ENCODE data around the gene PMF1.
"Not testable (repeated sequence)": the region's sequence is repeated elsewhere in the genome, so short reads cannot be mapped to it uniquely, and the experiment has no call there.

Gene PMF1

GRCh38 chr1:156176610-156177210 is 36.1 kb upstream of the PMF1 start:
- no peak for DNase-seq (ENCODE audit: low read depth)
- no peak for TF ChIP-seq CTCF (IDR thresholded peaks at IDR 0.05; ENCODE audit: low read depth, low read length, missing control alignments)
- H3K4me3 ChIP-seq (ENCODE audit: low read depth, low read length): no peak overlapping the region

GRCh38 chr1:156177919-156178654 is 34.7 kb upstream of the PMF1 start:
- H3K4me3 ChIP-seq (ENCODE audit: low read depth, low read length): no peak overlapping the region
- TF ChIP-seq CTCF (IDR thresholded peaks at IDR 0.05; ENCODE audit: low read depth, low read length, missing control alignments): no peak
- no peak for DNase-seq (ENCODE audit: low read depth)

GRCh38 chr1:156180471-156180870 is 32.3 kb upstream of the PMF1 start:
- TF ChIP-seq CTCF (IDR thresholded peaks at IDR 0.05; ENCODE audit: low read depth, low read length, missing control alignments): no peak
- no peak for DNase-seq (ENCODE audit: low read depth)
- H3K4me3 ChIP-seq (ENCODE audit: low read depth, low read length): no peak overlapping the region

GRCh38 chr1:156181391-156181924 is 31.3 kb upstream of the PMF1 start:
- not testable (repeated sequence) for DNase-seq (ENCODE audit: low read depth); H3K4me3 ChIP-seq (ENCODE audit: low read depth, low read length)

GRCh38 chr1:156182010-156182779 is 30.6 kb upstream of the PMF1 start:
- DNase-seq (ENCODE audit: low read depth); H3K4me3 ChIP-seq (ENCODE audit: low read depth, low read length): not testable (repeated sequence)

GRCh38 chr1:156186347-156187177 is 26.2 kb upstream of the PMF1 start:
- not testable (repeated sequence) for DNase-seq (ENCODE audit: low read depth)

GRCh38 chr1:156190265-156190664 is 22.5 kb upstream of the PMF1 start:
- not testable (repeated sequence) for H3K4me3 ChIP-seq (ENCODE audit: low read depth, low read length); DNase-seq (ENCODE audit: low read depth)

More at GRCh38 chr1:156186347-156187177, 26.2 kb upstream of the PMF1 start:
- H3K4me3 ChIP-seq (ENCODE audit: low read depth, low read length): not testable (repeated sequence)

- H3K4me3 ChIP-seq (ENCODE audit: low read depth, low read length): no peak overlapping the region
- no peak for DNase-seq (ENCODE audit: low read depth)
- TF ChIP-seq CTCF (IDR thresholded peaks at IDR 0.05; ENCODE audit: low read depth, low read length, missing control alignments): no peak
Measured at GRCh38 chr1:156191292-156191964, 21.4 kb upstream of the PMF1 start.

All from GM12864 (cell line).